C4-2B (cell line): Measurements from ENCODE around the gene ICE2.

Experiments
- ZFX ChIP-seq: fragments of 450-650 bp; IDR thresholded peaks from 2 replicates; pipeline ENCODE4 v1.6.1; 2017
- TF ChIP-seq, protein P1 (sequence below): fragments of 450-650 bp; conservative IDR thresholded peaks from 2 replicates; pipeline ENCODE4 v1.5.1; 2017; ENCODE audit warnings: mild to moderate bottlenecking

DNA sequence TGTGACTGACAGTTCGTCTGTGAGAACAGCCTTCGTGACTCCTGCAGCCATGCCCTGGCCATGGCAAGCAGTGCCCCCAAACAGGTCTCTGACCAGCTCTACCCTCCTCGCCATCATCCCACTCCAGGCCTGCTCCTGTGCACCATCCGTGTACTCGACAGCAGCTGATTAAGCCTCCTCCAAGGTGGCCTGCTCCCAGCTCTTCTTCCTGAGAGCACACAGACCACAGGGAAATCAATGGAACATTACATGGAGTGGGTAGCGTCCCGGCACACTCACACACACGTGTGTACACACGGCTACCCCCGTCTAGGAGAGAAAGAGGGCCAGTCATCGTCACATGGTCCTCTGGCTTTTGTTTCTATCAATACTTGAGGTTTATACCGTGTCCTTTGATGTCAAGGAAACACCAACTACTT is 102.3 kb downstream of the ICE2 start:
- TF ChIP-seq, protein P1, sequence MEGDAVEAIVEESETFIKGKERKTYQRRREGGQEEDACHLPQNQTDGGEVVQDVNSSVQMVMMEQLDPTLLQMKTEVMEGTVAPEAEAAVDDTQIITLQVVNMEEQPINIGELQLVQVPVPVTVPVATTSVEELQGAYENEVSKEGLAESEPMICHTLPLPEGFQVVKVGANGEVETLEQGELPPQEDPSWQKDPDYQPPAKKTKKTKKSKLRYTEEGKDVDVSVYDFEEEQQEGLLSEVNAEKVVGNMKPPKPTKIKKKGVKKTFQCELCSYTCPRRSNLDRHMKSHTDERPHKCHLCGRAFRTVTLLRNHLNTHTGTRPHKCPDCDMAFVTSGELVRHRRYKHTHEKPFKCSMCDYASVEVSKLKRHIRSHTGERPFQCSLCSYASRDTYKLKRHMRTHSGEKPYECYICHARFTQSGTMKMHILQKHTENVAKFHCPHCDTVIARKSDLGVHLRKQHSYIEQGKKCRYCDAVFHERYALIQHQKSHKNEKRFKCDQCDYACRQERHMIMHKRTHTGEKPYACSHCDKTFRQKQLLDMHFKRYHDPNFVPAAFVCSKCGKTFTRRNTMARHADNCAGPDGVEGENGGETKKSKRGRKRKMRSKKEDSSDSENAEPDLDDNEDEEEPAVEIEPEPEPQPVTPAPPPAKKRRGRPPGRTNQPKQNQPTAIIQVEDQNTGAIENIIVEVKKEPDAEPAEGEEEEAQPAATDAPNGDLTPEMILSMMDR, result no peak
- TF ChIP-seq ZFX, result no peak
